Endothelial cell of umbilical vein (primary cell): Measurements from ENCODE around the gene KRTCAP2. TPM values are rescaled to one million over a fixed set of nuclear protein-coding genes. Genes with fewer than 3 reads are reported as not detected.

Experiments used
- BruUV-seq: library from RNA; stranded (reverse); fragments of 400-500 nt; replicated peaks from 2 replicates; lab custom pipeline; 2021; lab: Mats Ljungman, UMichigan
- CTCF ChIA-PET: fragments of 300-600, 350-600 bp; sonication (Branson Sonifier 250); formaldehyde crosslinking; loops from one replicate; lab custom pipeline; 2021; ENCODE audit warnings: antibody characterized with exemption, inconsistent platforms; lab: Charles Lee
- POLR2A ChIA-PET: fragments of 300-600, 350-600 bp; sonication (Branson Sonifier 250); formaldehyde crosslinking; loops from one replicate; lab custom pipeline; 2021; ENCODE audit warnings: antibody characterized with exemption, inconsistent platforms; lab: Charles Lee
- DNase-seq: peaks from one replicate; pipeline ENCODE4 v3.0.0-alpha.2; 2011; ENCODE audit warnings: low read depth, low spot score
- FAIRE-seq: peaks from 2 replicates; lab custom pipeline; 2011; peaks lifted over from hg19 to GRCh38; lab: Jason Lieb, UNC
- H2AFZ ChIP-seq: 2 replicates; pipeline ENCODE4 v1.6.0; 2012; ENCODE audit warnings: low read depth, low read length, control low read depth, inconsistent platforms
- H3K27ac ChIP-seq: 2 replicates; pipeline ENCODE4 v1.5.1; 2011; ENCODE audit warnings: low read depth, mild to moderate bottlenecking, control low read depth, low read length, moderate library complexity; ENCODE audit not compliant: insufficient read depth
- H3K27me3 ChIP-seq, 2 experiments: 2 replicates each; pipeline versions ENCODE4 v1.6.0 to v1.6.1; 2011; ENCODE audit warnings: low read length in 2 of 2, mixed read lengths in 1 of 2; ENCODE audit not compliant: control insufficient read depth in 2 of 2, insufficient read depth in 2 of 2
- H3K36me3 ChIP-seq, 2 experiments: 2 replicates in 1 of 2; 3 replicates in 1 of 2; pipeline ENCODE4 v1.5.1; 2011; ENCODE audit warnings: low read length in 2 of 2, mild to moderate bottlenecking in 1 of 2, moderate library complexity in 1 of 2; ENCODE audit not compliant: control insufficient read depth in 2 of 2, insufficient read depth in 2 of 2; ENCODE audit errors: extremely low read depth in 1 of 2
- H3K4me1 ChIP-seq: 3 replicates; pipeline ENCODE4 v1.5.1; 2011; ENCODE audit warnings: mild to moderate bottlenecking, low read length; ENCODE audit not compliant: control insufficient read depth, insufficient read depth; ENCODE audit errors: extremely low read depth
- H3K4me2 ChIP-seq: 2 replicates; pipeline ENCODE4 v1.6.1; 2011; ENCODE audit warnings: low read length, control low read depth, mixed read lengths; ENCODE audit not compliant: insufficient read depth
- H3K4me3 ChIP-seq, 3 experiments: fragments of 200-600 bp in 1 of 3; sonication (generic), shearing (Covaris generic) in 1 of 3; replicated peaks in 1 of 3; 2 replicates each; pipeline ENCODE4 v1.5.1; 2011 to 2016; ENCODE audit warnings: control low read depth in 3 of 3, low read length in 3 of 3, mild to moderate bottlenecking in 2 of 3, inconsistent platforms in 1 of 3, low read depth in 1 of 3, moderate library complexity in 1 of 3; ENCODE audit not compliant: insufficient read depth in 1 of 3
- H3K79me2 ChIP-seq: 2 replicates; pipeline ENCODE4 v1.6.0; 2012; ENCODE audit warnings: low read length, inconsistent platforms; ENCODE audit not compliant: control insufficient read depth, insufficient read depth
- H3K9ac ChIP-seq: replicated peaks from 2 replicates; pipeline ENCODE3; 2011; ENCODE audit warnings: low read length, control low read depth; ENCODE audit not compliant: insufficient read depth; ENCODE audit errors: extremely low read depth
- H3K9me1 ChIP-seq: replicated peaks from 3 replicates; pipeline ENCODE4 v1.6.0; 2011; ENCODE audit warnings: mild to moderate bottlenecking, low read length; ENCODE audit not compliant: control insufficient read depth, insufficient read depth; ENCODE audit errors: extremely low read depth
- H3K9me3 ChIP-seq: replicated peaks from 2 replicates; pipeline ENCODE4 v1.5.1; 2012; ENCODE audit warnings: low read length, inconsistent platforms; ENCODE audit not compliant: control insufficient read depth, insufficient read depth
- H4K20me1 ChIP-seq: replicated peaks from 2 replicates; pipeline ENCODE3; 2011; ENCODE audit warnings: mild to moderate bottlenecking, low read length; ENCODE audit not compliant: control insufficient read depth, insufficient read depth; ENCODE audit errors: extremely low read depth
- EZH2 ChIP-seq: IDR thresholded peaks from 2 replicates; pipeline ENCODE4 v1.6.1; 2012; ENCODE audit warnings: borderline replicate concordance, low read depth, mild to moderate bottlenecking, moderate library complexity, low read length, inconsistent platforms; ENCODE audit not compliant: severe bottlenecking
- FOS ChIP-seq: IDR thresholded peaks from 2 replicates; pipeline ENCODE4 v1.6.1; 2011; ENCODE audit warnings: mild to moderate bottlenecking, low read length, moderate library complexity, borderline replicate concordance; ENCODE audit not compliant: insufficient read depth
- GATA2 ChIP-seq: IDR thresholded peaks from 2 replicates; pipeline ENCODE4 v1.7.0; 2011; ENCODE audit warnings: low read depth, mild to moderate bottlenecking, moderate library complexity, mixed read lengths, low read length; ENCODE audit not compliant: insufficient read length, insufficient read depth
- JUN ChIP-seq: IDR thresholded peaks from 2 replicates; pipeline ENCODE4 v1.6.1; 2011; ENCODE audit warnings: borderline replicate concordance, low read depth; ENCODE audit not compliant: insufficient read length, insufficient read depth
- MYC ChIP-seq: IDR thresholded peaks from one replicate; pipeline ENCODE4 v1.6.1; 2011; ENCODE audit warnings: mild to moderate bottlenecking, low read depth, low read length
- POLR2A ChIP-seq: IDR thresholded peaks from 2 replicates; pipeline ENCODE4 v1.6.1; 2012; ENCODE audit warnings: low read depth, mild to moderate bottlenecking, control low read depth, low read length
- POLR2AphosphoS5 ChIP-seq: IDR thresholded peaks from 2 replicates; pipeline ENCODE4 v1.6.1; 2012; ENCODE audit warnings: low read depth, mild to moderate bottlenecking, control low read depth, low read length, moderate library complexity; ENCODE audit not compliant: insufficient read depth
- dilution Hi-C: fragments of 300-500 bp; cut with MboI; formaldehyde crosslinking; loops from one replicate; pipeline ENCODE4 v1.15.0; 2019; ENCODE audit warnings: low sequenced_read_pairs; ENCODE audit not compliant: extremely low pct_ligation_motif_present
- intact Hi-C: fragments of 100-400 bp; cut with micrococcal nuclease; formaldehyde crosslinking; loops from one replicate; pipeline ENCODE4 v1.10.0; 2022
- polyA plus RNA-seq, 4 experiments: library from polyadenylated mRNA; depleted of rRNA in 3 of 4; stranded (reverse) in 3 of 4; unstranded in 1 of 4; fragments of >200 nt; gene quantifications; 2 replicates each; pipeline versions ENCODE4 v1.2.1 to v1.2.3, GENCODE V29; 2011 to 2012; ENCODE audit warnings: missing spikeins in 1 of 4
- total RNA-seq: library from RNA; stranded (reverse); gene quantifications from 2 replicates; pipeline ENCODE4 v1.2.3, GENCODE V29; 2021
- TF ChIP-seq, protein P1 (sequence below), 2 donors: IDR thresholded peaks; 1 replicate in 1 of 2; 2 replicates in 1 of 2; pipeline ENCODE4 v1.5.1; 2011; ENCODE audit warnings: low read length in 2 of 2, mild to moderate bottlenecking in 2 of 2, moderate library complexity in 2 of 2, control low read depth in 1 of 2, inconsistent platforms in 1 of 2, low read depth in 1 of 2; ENCODE audit not compliant: insufficient read depth in 1 of 2; ENCODE audit errors: extremely low read depth in 1 of 2
- TF ChIP-seq, protein P2 (sequence below): IDR thresholded peaks from 2 replicates; pipeline ENCODE4 v1.6.1; 2011; ENCODE audit not compliant: insufficient read depth, insufficient read length

Gene KRTCAP2
- total and polyA plus RNA-seq, 2 donors (not counting 3 experiments of a cell fraction or from before 2014, with no cell fraction given) = 207 to 362 TPM

DNA sequence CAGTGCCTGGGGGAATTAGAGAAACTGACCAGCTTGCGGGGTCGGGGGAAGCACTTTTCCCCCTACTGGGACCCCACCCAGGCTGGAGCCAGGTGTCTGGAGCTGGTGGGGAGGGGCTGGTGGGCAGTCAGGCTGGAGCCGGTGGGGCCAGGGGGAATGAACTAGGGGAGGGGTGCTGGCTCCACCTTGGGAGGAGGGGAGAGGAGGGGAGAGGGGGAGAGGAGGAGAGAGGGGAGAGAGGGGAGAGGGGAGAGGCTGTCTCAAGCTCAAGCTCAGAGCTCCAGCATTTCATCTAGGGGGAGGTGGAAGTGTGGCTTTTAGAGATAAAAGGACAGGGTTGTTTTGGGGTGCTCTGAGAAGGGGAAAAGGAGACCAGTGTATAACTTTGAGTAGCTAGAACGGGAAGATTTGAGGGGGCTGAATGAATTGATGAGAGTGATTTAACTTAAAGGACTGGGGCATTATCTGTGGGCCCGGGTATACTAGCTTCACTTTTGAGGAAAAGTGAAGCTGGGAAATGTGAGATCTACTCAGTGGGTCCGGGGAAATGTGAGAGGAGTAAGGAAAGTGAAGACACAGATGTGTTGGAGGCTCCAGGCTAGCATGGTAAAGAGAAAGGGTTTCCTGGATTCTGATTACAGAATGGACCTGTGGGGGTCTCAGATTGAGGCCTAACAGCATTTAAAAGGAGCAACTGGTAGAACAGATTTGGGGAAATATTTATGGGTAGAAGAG, 42.7 kb downstream of the KRTCAP2 start:
- TF ChIP-seq MYC (no peak), GATA2 (no peak), POLR2A (no peak), JUN (no peak), POLR2AphosphoS5 (no peak), FOS (no peak), EZH2 (no peak)
- TF ChIP-seq, protein P1, sequence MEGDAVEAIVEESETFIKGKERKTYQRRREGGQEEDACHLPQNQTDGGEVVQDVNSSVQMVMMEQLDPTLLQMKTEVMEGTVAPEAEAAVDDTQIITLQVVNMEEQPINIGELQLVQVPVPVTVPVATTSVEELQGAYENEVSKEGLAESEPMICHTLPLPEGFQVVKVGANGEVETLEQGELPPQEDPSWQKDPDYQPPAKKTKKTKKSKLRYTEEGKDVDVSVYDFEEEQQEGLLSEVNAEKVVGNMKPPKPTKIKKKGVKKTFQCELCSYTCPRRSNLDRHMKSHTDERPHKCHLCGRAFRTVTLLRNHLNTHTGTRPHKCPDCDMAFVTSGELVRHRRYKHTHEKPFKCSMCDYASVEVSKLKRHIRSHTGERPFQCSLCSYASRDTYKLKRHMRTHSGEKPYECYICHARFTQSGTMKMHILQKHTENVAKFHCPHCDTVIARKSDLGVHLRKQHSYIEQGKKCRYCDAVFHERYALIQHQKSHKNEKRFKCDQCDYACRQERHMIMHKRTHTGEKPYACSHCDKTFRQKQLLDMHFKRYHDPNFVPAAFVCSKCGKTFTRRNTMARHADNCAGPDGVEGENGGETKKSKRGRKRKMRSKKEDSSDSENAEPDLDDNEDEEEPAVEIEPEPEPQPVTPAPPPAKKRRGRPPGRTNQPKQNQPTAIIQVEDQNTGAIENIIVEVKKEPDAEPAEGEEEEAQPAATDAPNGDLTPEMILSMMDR (IDR thresholded peaks at IDR 0.05; ENCODE audit: extremely low read depth in 1 of 2, insufficient read depth in 1 of 2, low read depth in 1 of 2, low read length in 2 of 2) = no peak
- TF ChIP-seq, protein P2, sequence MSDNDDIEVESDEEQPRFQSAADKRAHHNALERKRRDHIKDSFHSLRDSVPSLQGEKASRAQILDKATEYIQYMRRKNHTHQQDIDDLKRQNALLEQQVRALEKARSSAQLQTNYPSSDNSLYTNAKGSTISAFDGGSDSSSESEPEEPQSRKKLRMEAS = no peak
- H3K79me2 ChIP-seq = peaks cover 29% of the 10 kb centered on the region
- H3K36me3 ChIP-seq = peaks cover 22 to 33% of the 10 kb centered on the region in 2 experiments
- ChIA-PET CTCF (interaction anchor here (1.5 to 15.5 kb wide), 5 partner anchors 18 to 45 kb away, joined by 7 to 204 read pairs (median 13); partner anchors contain the start of genes KRTCAP2 and TRIM46), POLR2A (interaction anchor here (0.6 to 0.8 kb wide), 3 partner anchors 9 to 857 kb away, joined by 4 to 6 read pairs (median 5); no protein-coding TSS in a partner anchor)
- no peaks in the 10 kb centered on the region for H3K27me3 ChIP-seq
- no peaks in the 10 kb centered on the region for H3K9me3 ChIP-seq
- no TSS peak for BruUV-seq
- peak overlapping the region in 2 of 3 experiments; percentile 91 to 95 for H3K4me3 ChIP-seq
- H3K4me1 ChIP-seq = peaks cover 60% of the 10 kb centered on the region
- intact Hi-C loops (no loop called here), dilution Hi-C loops (no loop called here)
- DNase-seq = no peak
- H2AFZ ChIP-seq = no peak overlapping the region
- no peaks in the 10 kb centered on the region for H4K20me1 ChIP-seq
- H3K9me1 ChIP-seq = no peaks in the 10 kb centered on the region
- FAIRE-seq = no peak
- H3K27ac ChIP-seq = peak overlapping the region; percentile 68
- H3K4me2 ChIP-seq = peak overlapping the region; percentile 87
- H3K9ac ChIP-seq = peak overlapping the region; percentile 92
